PC-3 (cell line): ENCODE data around the gene AP1M2. TPM values are rescaled to one million over a fixed set of nuclear protein-coding genes. Genes with fewer than 3 reads are reported as not detected.

Source experiments
- ATAC-seq: fragments of 200-7000 bp; cut with Tn5 transposase; 2 replicates; pipeline ENCODE4 v1.9.1; 2020; ENCODE audit warnings: mild to moderate bottlenecking, moderate library complexity
- BruUV-seq: library from RNA; stranded (reverse); fragments of 400-500 nt; replicated peaks from 2 replicates; lab custom pipeline; 2021; lab: Mats Ljungman, UMichigan
- CTCF ChIA-PET: fragments of 300-600 bp; sonication (Branson Sonifier 250); formaldehyde crosslinking; loops from one replicate; lab custom pipeline; 2022; ENCODE audit warnings: antibody characterized with exemption; lab: Charles Lee
- POLR2A ChIA-PET: fragments of 300-600 bp; sonication (Branson Sonifier 250); formaldehyde crosslinking; loops from one replicate; lab custom pipeline; 2022; ENCODE audit warnings: antibody characterized with exemption; ENCODE audit not compliant: unreplicated experiment; lab: Charles Lee
- DNase-seq: peaks from one replicate; pipeline ENCODE4 v3.0.0-alpha.2; 2015
- H2AFZ ChIP-seq: fragments of 300-600 bp; sonication (generic); 2 replicates; pipeline ENCODE4 v1.6.0; 2016; ENCODE audit warnings: antibody characterized with exemption, low read length
- H3F3A ChIP-seq: fragments of 300-600 bp; sonication (generic); one replicate; pipeline ENCODE4 v1.6.0; 2017; ENCODE audit warnings: antibody characterized with exemption, low read length, control low read depth, mild to moderate bottlenecking; ENCODE audit not compliant: unreplicated experiment
- H3K27ac ChIP-seq: fragments of 300-600 bp; sonication (generic); 2 replicates; pipeline ENCODE4 v1.5.1; 2016; ENCODE audit warnings: mild to moderate bottlenecking, low read length
- H3K27me3 ChIP-seq: fragments of 300-600 bp; sonication (generic); 2 replicates; pipeline ENCODE4 v1.6.1; 2016; ENCODE audit warnings: low read length, mixed read lengths
- H3K36me3 ChIP-seq: fragments of 300-600 bp; sonication (generic); 2 replicates; pipeline ENCODE4 v1.6.1; 2016; ENCODE audit warnings: low read depth, mixed run types, low read length, mixed read lengths
- H3K4me1 ChIP-seq: fragments of 300-600 bp; sonication (generic); 2 replicates; pipeline ENCODE4 v1.5.1; 2016; ENCODE audit warnings: low read length; ENCODE audit not compliant: insufficient read depth
- H3K4me2 ChIP-seq: fragments of 300-600 bp; sonication (generic); 2 replicates; pipeline ENCODE4 v1.6.0; 2016; ENCODE audit warnings: low read length
- H3K4me3 ChIP-seq: fragments of 300-600 bp; sonication (generic); 2 replicates; pipeline ENCODE4 v1.5.1; 2016; ENCODE audit warnings: mild to moderate bottlenecking, low read length, mixed read lengths
- H3K79me2 ChIP-seq: fragments of 300-600 bp; sonication (generic); 2 replicates; pipeline ENCODE4 v1.6.1; 2017; ENCODE audit warnings: low read length, mixed read lengths
- H3K9ac ChIP-seq: fragments of 300-600 bp; sonication (generic); 2 replicates; pipeline ENCODE4 v1.6.0; 2016; ENCODE audit warnings: mild to moderate bottlenecking, low read length
- H3K9me2 ChIP-seq: fragments of 300-600 bp; sonication (generic); replicated peaks from 2 replicates; pipeline ENCODE4 v1.6.1; 2016; ENCODE audit warnings: mixed run types, low read length, mixed read lengths
- H3K9me3 ChIP-seq: fragments of 300-600 bp; sonication (generic); 2 replicates; pipeline ENCODE4 v1.6.1; 2016; ENCODE audit warnings: low read length, mixed read lengths
- H4K20me1 ChIP-seq: fragments of 300-600 bp; sonication (generic); 2 replicates; pipeline ENCODE4 v1.6.1; 2016; ENCODE audit warnings: low read length, mixed read lengths
- CTCF ChIP-seq: fragments of 300-600 bp; sonication (generic); conservative IDR thresholded peaks from 2 replicates; pipeline ENCODE4 v1.5.1; 2017; ENCODE audit warnings: antibody characterized with exemption, low read depth, mild to moderate bottlenecking, low read length
- EZH2 ChIP-seq: fragments of 300-600 bp; sonication (generic); IDR thresholded peaks from one replicate; pipeline ENCODE4 v1.6.1; 2017; ENCODE audit warnings: antibody characterized with exemption, mild to moderate bottlenecking, low read length; ENCODE audit not compliant: unreplicated experiment
- EZH2phosphoT487 ChIP-seq: fragments of 300-600 bp; sonication (generic); IDR thresholded peaks from 2 replicates; pipeline ENCODE4 v1.6.1; 2018; ENCODE audit warnings: mild to moderate bottlenecking, antibody characterized with exemption, low read length, borderline replicate concordance
- intact Hi-C: fragments of 100-400 bp; cut with micrococcal nuclease; formaldehyde crosslinking; loops from 2 replicates; pipeline ENCODE4 v1.9.0; 2023
- total RNA-seq: library from RNA; depleted of rRNA; stranded (reverse); fragments of >200 nt; gene quantifications from 2 replicates; pipeline ENCODE4 v1.2.3, GENCODE V29; 2014

AP1M2 gene
- total RNA-seq, 1 experiment from 2014 or later: 50.0 TPM

- ChIA-PET POLR2A (no interaction called here), CTCF (no interaction called here)
- no TSS peak for BruUV-seq
- Histone ChIP-seq H4K20me1 (no peaks in the 10 kb centered on the region), H3K4me3 (no peak overlapping the region), H3K9me2 (no peaks in the 10 kb centered on the region), H3K27ac (no peak overlapping the region), H3K4me2 (no peak overlapping the region), H3K36me3 (no peaks in the 10 kb centered on the region), H2AFZ (no peak overlapping the region), H3K79me2 (no peaks in the 10 kb centered on the region), H3K9me3 (no peaks in the 10 kb centered on the region), H3K4me1 (peaks cover 21% of the 10 kb centered on the region), H3F3A (no peaks in the 10 kb centered on the region), H3K27me3 (no peaks in the 10 kb centered on the region), H3K9ac (no peak overlapping the region)
- ATAC-seq: no peak
- TF ChIP-seq CTCF (no peak), EZH2 (no peak), EZH2phosphoT487 (no peak)
- intact Hi-C loops: no loop called here
- no peak for DNase-seq
These were observed 31.7 kb upstream of the AP1M2 start for GRCh38 chr19:10618846-10619245.

GRCh38 chr19:10617409-10618121 is 30.5 kb upstream of the AP1M2 start:
- H3K4me1 ChIP-seq: peaks cover 18% of the 10 kb centered on the region
- H2AFZ ChIP-seq: peak overlapping the region; percentile 73

More at GRCh38 chr19:10617409-10618121, 30.5 kb upstream of the AP1M2 start:
- DNase-seq: peak; percentile 92
- intact Hi-C loops: no loop called here
- Histone ChIP-seq H3K4me2 (peak overlapping the region; percentile 77), H3K27me3 (no peaks in the 10 kb centered on the region), H4K20me1 (no peaks in the 10 kb centered on the region), H3K9me2 (no peaks in the 10 kb centered on the region), H3K79me2 (no peaks in the 10 kb centered on the region), H3K9me3 (no peaks in the 10 kb centered on the region), H3K9ac (no peak overlapping the region), H3F3A (no peaks in the 10 kb centered on the region), H3K36me3 (no peaks in the 10 kb centered on the region), H3K4me3 (peak overlapping the region; percentile 40), H3K27ac (peak overlapping the region; percentile 55)
- no peak for TF ChIP-seq CTCF
- TF ChIP-seq EZH2: no peak
- TF ChIP-seq EZH2phosphoT487: no peak
- BruUV-seq: no TSS peak
- ATAC-seq: peak; percentile 93
- ChIA-PET CTCF (interaction anchor here (0.6 to 1.0 kb wide), 2 partner anchors 27 to 35 kb away, joined by 4 to 5 read pairs; no protein-coding TSS in a partner anchor), POLR2A (no interaction called here)
